Ramos (cell line): ENCODE results near the gene EFHD2.
"Not testable (repeated sequence)": the region's sequence is repeated elsewhere in the genome, so short reads cannot be mapped to it uniquely, and the experiment has no call there.

Source experiments
- in situ Hi-C: fragments of 300-500 bp; cut with MboI; formaldehyde crosslinking; loops from one replicate; pipeline ENCODE4 v1.14.3; 2022; ENCODE audit warnings: low sequenced_read_pairs; ENCODE audit not compliant: unreplicated experiment

Gene EFHD2

DNA sequence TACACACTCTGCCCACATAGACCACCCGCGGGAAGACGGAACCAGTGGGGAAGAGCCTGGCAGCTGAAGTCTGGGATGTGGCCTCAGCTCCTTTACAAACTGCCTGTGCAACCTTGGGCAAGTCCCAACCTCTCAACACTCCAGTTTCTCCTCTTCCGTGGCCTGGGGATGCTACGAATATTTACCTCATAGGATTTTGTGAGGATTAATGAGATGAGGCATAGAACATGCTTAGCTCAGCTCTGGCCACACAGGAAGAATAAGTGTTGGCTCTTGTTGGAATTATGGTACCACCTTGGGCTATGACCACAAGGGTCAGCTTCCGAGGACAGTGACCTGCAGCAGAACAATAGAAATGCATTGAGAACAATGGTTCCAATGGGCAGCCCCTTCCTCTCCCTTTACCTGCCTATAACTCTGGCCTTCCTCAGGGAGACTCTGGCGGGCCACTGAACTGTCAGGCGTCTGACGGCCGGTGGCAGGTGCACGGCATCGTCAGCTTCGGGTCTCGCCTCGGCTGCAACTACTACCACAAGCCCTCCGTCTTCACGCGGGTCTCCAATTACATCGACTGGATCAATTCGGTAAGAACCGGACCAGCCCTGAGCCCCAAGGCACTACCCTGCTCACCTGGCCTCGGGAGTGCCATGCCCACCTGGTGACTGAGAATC lies 57.4 kb downstream of the EFHD2 start:
- in situ Hi-C loops, result not testable (repeated sequence)

DNA sequence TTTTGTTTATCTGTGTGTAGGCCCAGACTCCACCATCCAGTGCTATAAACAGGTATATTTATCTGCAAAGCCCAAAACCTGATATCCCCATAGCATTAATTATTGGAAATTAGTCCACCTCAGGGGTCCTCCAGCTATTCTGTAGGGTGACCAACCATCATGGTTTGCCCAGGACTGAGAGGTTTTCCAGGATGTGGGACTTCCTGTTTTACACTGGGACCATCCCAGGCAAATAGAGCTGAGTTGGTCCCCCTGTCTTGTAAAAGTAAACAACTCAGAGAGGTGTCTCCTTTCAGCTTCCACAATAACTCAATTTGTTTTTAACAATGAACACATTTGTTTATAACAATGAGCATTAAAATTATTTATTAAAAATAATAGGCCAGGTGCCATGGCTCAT lies 58.5 kb downstream of the EFHD2 start:
- in situ Hi-C loops, result no loop called here

DNA sequence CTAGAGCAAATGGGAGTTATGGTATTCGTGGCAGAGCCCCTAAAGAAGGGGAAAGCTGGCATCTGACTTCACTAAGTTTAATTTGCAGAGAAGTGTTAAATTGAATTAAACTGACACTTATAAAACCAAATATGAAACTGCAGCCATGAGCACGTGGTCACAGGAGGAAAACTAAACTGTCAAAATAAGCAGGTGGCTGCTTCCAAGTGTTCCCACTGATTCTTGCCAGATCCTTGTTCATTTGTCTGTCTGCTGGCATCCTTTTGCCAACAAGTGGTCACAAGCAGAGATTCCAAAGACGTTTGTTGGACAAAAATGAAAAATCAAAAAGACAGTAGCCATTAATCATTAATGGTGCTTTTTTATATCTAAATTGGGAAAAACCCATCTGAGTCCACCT lies 59.7 kb downstream of the EFHD2 start:
- in situ Hi-C loops, result no loop called here

DNA sequence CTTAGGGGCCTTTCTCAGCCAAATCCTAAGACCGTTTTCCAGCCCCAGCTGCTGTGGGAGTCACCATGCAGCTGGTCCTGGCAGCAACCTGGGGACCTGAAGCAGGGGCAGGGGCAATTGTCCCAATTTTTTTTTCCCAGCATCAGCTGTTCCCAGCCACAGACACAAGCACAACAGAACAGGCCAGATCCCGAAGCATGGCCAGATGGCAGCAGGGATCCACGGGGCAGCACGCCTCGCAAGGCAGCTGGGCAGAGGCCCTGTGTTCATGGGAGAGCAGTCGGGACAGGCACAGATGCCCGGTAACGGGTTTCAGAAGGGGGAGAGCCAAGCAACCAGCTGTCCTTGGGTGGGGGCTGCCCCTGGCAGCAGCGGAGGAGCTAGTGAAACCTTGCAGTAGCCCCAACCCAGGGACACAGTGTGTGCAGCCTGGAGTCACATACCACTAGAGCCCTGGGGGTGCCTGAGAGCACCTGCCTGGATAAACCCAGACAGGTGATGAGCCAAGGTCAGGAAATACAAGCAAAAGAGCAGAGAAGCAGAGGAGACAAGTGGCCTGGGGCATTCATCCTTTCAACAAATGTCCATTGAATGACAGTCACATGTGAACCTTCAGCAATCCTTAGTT lies 60.2 kb downstream of the EFHD2 start:
- in situ Hi-C loops, result not testable (repeated sequence)

DNA sequence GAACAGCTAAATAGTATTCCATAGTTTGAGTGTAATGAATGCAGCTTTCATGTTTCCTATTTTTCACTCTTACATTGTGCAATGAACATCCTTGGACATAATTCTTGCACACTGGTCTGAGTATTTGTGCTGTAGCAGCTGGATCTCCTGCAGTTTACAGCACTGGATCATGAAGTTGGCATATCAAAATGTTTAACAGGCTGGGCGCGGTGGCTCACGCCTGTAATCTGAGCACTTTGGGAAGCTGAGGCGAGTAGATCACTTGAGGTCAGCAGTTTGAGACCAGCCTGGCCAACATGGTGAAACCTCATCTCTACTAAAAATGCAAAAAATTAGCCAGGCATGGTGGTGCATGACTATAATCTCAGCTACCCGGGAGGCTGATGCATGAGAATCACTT lies 61.4 kb downstream of the EFHD2 start:
- in situ Hi-C loops, result not testable (repeated sequence)

DNA sequence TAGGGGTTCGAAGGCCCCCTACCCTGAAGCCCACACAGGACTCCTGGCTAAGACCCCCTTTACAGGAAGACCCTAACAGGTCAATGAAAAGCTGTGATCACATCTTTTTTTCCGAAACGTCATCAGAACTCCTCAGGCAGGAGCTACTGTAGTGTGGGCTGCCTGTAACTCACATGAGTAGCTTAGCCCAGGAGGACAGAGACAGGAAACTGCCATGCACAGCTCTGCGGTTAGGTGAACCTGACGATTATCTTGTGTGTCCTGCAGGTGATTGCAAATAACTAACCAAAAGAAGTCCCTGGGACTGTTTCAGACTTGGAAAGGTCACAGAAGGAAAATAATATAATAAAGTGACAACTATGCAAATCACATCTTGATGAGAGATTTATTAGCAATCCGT lies 62.0 kb downstream of the EFHD2 start:
- in situ Hi-C loops, result not testable (repeated sequence)

DNA sequence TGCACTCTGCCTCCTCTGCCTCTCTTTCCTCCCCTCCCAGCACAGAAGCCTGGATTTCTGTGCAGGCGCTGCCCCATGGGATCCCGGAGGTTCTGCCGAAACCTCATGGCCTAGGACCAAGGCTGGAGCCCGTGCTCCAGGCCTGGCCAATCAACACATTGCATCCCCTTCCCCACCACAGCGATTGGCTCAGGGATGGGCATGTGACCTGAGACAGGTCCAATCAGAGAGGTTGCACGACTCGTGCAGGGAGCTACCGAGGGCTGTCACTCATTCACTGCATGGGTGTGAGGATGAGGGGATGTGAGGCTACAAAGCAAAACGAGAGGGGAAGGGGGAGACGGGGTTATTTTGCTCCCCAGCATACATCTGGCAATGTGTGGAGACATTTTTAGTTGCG lies 62.9 kb downstream of the EFHD2 start:
- in situ Hi-C loops, result no loop called here

DNA sequence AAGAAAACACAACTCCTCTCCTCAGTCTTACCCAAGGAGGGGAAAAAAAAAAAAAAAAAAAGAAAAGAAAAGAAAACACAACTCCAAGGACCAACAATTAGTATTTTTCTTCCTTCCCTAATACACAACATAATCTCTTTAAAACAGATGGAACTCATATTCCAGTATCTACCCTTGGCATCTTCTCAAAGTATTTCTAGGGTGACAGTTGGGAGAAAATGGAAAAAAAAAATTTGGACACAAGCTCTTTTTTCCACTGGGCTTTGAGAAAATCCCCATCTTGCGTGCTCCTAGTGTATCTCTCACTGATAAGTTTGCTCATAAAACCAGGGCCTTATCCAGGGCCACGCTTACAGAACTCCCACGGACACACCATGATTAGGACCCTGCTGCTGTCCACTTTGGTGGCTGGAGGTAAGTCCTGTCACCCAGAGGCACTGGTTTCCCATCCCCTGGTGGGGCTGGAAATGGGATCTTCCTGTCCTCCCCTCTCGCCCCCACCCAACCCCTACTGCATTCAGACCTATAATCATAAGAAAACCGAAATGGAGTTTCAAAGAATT lies 66.1 kb downstream of the EFHD2 start, which contains the start of gene CELA2B:
Gene CELA2B, plus strand, starts transcription at position 353 of the 563 bp plus-strand sequence. Its CDS starts 22 bp downstream, at position 375.
- in situ Hi-C loops, result no loop called here

DNA sequence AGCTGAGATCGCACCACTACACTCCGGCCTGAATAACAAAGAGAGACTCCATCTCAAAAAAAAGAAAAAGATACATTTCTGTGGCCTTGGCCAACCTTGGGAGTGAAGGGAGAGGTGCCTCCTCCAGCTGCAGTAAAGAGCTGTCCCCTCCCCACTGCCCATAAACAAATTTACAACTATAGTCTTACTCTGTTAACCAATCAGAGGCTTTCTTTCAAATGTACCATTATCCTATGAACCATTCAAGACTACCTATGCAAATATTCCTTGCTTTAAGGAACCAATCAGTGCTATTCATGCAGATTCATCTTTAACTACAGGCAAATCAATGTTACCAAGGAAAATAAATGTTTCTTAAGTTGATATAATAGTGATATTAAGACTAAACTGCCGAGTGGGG lies 67.2 kb downstream of the EFHD2 start:
- in situ Hi-C loops, result no loop called here

DNA sequence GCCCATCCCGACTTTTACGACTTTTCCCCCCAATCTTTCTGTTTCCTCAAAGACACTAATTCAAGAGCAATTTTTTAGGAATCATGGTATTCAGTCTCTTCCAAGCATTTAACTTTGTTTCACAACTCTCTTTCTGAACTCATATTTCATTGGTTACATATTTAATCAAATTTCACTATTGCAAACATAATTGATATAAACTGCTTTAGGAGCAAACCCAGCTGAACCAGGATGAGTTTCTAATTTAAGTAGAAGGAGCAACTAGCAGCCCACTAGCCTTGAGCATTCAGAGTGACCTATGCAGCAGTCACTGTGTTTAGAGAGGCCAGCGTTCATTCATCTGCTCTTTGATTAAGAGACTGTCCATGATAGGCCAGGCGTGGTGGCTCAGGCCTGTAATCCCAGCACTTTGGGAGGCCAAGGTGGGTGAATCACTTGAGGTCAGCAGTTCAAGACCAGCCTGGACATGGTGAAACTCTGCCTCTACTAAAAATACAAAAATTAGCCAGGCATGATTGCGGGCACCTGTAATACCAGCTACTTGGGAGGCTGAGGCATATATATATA lies 68.0 kb downstream of the EFHD2 start:
- in situ Hi-C loops, result no loop called here
